Ovary (tissue), 3 donors: ENCODE measurements around the gene ARRDC4.

Experiments used
- CTCF ChIP-seq, 3 donors: fragments of 450-650 bp in 2 of 3; fragments of 200-600 bp in 1 of 3; IDR thresholded peaks; one replicate each; pipeline versions ENCODE4 v1.5.1 to v1.8.0; 2016 to 2022; ENCODE audit warnings: antibody characterized with exemption in 3 of 3, mild to moderate bottlenecking in 1 of 3
- EP300 ChIP-seq: sonication (generic); formaldehyde crosslinking; IDR thresholded peaks from one replicate; pipeline ENCODE4 v1.6.1; 2017; ENCODE audit warnings: antibody characterized with exemption
- POLR2A ChIP-seq: fragments of 450-650 bp; IDR thresholded peaks from one replicate; pipeline ENCODE4 v1.6.1; 2017; ENCODE audit warnings: antibody characterized with exemption, mild to moderate bottlenecking, moderate library complexity
- donor health status: DM: no; HTN: no; CAD: no.

DNA sequence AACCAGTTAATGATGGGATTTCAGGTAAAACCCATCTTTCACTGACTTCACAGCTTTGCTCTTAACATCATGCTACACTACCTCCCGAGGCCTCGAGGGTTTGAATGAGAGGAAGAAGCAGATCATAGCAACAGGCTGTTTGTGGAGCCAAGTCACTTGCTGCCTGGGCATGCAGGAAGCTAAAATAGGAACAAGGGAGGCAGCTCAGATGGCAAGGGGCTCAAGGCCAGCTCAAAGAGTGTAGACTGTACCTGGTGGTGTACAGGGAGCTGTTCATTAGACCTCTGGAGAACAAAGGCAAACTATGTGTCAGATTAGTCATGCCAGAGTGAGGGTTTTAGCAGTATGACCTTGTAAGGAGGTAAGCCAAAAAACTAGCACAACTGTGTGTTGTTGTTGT, 28.8 kb downstream of the ARRDC4 start:
- no peak for TF ChIP-seq CTCF (IDR thresholded peaks at IDR 0.05)
- TF ChIP-seq POLR2A: no peak
- TF ChIP-seq EP300: no peak
